ENCODE data around the gene MEGF6. TPM values are rescaled to one million over a fixed set of nuclear protein-coding genes. Genes with fewer than 3 reads are reported as not detected.

The MEGF6 gene
- total and polyA plus RNA-seq, 2 of the 8 experiments (the other 6 are each of a cell fraction or from before 2014, with no cell fraction given), result 4.1 to 14.8 TPM

DNA sequence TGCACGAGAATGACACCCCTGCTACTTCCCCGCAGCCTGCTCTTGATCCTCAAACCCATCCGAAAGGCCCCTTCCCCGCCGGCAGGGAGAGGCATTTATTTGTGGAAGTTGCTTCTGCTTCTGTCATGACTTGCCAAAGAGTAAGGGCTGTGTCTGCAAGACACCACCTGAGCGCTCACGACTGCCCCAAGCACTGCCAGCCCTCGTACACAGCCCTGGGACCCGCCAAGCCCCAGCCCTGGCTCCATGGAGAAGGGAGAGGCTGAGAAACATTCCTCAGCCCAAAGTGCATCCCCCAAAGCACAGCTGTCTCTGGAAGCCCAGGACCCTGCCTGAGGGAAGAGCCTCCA is 7.2 kb upstream of the MEGF6 start (continued):
- TF ChIP-seq, protein P1, sequence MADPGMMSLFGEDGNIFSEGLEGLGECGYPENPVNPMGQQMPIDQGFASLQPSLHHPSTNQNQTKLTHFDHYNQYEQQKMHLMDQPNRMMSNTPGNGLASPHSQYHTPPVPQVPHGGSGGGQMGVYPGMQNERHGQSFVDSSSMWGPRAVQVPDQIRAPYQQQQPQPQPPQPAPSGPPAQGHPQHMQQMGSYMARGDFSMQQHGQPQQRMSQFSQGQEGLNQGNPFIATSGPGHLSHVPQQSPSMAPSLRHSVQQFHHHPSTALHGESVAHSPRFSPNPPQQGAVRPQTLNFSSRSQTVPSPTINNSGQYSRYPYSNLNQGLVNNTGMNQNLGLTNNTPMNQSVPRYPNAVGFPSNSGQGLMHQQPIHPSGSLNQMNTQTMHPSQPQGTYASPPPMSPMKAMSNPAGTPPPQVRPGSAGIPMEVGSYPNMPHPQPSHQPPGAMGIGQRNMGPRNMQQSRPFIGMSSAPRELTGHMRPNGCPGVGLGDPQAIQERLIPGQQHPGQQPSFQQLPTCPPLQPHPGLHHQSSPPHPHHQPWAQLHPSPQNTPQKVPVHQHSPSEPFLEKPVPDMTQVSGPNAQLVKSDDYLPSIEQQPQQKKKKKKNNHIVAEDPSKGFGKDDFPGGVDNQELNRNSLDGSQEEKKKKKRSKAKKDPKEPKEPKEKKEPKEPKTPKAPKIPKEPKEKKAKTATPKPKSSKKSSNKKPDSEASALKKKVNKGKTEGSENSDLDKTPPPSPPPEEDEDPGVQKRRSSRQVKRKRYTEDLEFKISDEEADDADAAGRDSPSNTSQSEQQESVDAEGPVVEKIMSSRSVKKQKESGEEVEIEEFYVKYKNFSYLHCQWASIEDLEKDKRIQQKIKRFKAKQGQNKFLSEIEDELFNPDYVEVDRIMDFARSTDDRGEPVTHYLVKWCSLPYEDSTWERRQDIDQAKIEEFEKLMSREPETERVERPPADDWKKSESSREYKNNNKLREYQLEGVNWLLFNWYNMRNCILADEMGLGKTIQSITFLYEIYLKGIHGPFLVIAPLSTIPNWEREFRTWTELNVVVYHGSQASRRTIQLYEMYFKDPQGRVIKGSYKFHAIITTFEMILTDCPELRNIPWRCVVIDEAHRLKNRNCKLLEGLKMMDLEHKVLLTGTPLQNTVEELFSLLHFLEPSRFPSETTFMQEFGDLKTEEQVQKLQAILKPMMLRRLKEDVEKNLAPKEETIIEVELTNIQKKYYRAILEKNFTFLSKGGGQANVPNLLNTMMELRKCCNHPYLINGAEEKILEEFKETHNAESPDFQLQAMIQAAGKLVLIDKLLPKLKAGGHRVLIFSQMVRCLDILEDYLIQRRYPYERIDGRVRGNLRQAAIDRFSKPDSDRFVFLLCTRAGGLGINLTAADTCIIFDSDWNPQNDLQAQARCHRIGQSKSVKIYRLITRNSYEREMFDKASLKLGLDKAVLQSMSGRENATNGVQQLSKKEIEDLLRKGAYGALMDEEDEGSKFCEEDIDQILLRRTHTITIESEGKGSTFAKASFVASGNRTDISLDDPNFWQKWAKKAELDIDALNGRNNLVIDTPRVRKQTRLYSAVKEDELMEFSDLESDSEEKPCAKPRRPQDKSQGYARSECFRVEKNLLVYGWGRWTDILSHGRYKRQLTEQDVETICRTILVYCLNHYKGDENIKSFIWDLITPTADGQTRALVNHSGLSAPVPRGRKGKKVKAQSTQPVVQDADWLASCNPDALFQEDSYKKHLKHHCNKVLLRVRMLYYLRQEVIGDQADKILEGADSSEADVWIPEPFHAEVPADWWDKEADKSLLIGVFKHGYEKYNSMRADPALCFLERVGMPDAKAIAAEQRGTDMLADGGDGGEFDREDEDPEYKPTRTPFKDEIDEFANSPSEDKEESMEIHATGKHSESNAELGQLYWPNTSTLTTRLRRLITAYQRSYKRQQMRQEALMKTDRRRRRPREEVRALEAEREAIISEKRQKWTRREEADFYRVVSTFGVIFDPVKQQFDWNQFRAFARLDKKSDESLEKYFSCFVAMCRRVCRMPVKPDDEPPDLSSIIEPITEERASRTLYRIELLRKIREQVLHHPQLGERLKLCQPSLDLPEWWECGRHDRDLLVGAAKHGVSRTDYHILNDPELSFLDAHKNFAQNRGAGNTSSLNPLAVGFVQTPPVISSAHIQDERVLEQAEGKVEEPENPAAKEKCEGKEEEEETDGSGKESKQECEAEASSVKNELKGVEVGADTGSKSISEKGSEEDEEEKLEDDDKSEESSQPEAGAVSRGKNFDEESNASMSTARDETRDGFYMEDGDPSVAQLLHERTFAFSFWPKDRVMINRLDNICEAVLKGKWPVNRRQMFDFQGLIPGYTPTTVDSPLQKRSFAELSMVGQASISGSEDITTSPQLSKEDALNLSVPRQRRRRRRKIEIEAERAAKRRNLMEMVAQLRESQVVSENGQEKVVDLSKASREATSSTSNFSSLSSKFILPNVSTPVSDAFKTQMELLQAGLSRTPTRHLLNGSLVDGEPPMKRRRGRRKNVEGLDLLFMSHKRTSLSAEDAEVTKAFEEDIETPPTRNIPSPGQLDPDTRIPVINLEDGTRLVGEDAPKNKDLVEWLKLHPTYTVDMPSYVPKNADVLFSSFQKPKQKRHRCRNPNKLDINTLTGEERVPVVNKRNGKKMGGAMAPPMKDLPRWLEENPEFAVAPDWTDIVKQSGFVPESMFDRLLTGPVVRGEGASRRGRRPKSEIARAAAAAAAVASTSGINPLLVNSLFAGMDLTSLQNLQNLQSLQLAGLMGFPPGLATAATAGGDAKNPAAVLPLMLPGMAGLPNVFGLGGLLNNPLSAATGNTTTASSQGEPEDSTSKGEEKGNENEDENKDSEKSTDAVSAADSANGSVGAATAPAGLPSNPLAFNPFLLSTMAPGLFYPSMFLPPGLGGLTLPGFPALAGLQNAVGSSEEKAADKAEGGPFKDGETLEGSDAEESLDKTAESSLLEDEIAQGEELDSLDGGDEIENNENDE (IDR thresholded peaks at IDR 0.05; ENCODE audit: insufficient replicate concordance, low read length), result no peak
- TF ChIP-seq RAD21 (IDR thresholded peaks at IDR 0.05 in 1 of 2, conservative IDR thresholded peaks at IDR 0.05 in 1 of 2; ENCODE audit: low read depth in 2 of 2, low read length in 2 of 2), result no peak
- no peak for TF ChIP-seq JUN (IDR thresholded peaks at IDR 0.05; ENCODE audit: low read depth, low read length)
- TF ChIP-seq E2F6 (IDR thresholded peaks at IDR 0.05), result no peak
- no peak for TF ChIP-seq EGR1 (IDR thresholded peaks at IDR 0.05; ENCODE audit: borderline replicate concordance, low read depth, low read length)

All from H1 (cell line).